Lower leg skin (tissue), 3 donors: ENCODE results near the gene TNP1.

Source experiments
- POLR2A ChIP-seq, 2 donors: fragments of 450-650 bp; IDR thresholded peaks; one replicate each; pipeline ENCODE4 v1.6.1; 2016 to 2017; ENCODE audit warnings: antibody characterized with exemption in 2 of 2, mild to moderate bottlenecking in 1 of 2, moderate library complexity in 1 of 2
- TF ChIP-seq, protein P1 (sequence below), 3 donors: fragments of 450-650 bp; IDR thresholded peaks; one replicate each; pipeline ENCODE4 v1.5.1; 2016; ENCODE audit warnings: antibody characterized with exemption in 3 of 3, mild to moderate bottlenecking in 3 of 3, moderate library complexity in 2 of 3

DNA sequence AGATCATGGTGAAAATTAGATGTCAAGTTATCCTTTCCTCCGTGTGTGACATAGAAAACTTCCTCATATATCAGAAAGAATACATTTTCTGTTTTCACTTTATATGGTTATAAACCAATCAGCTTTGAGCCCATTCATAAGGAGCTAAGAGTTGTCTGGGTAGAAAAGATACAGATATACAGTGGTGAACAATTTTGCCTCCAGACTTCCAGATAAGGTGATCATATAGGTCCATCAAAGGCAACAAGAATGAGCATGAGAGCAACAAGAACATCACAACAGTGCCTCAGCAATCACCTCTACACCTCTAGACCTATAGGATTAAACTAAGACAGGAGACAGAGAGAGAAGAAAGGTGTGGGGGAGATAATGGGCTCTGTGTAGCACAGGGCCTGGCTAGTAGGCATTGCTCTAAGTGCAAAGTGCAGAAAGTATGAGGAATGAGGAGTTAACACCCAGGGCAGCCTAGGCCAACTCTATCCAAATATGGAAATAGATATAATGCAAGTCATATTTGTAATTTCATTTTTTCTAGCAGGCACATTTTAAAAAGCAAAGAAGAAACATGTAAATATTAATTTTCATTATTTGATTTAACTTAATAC lies 8.3 kb downstream of the TNP1 start:
- TF ChIP-seq, protein P1, sequence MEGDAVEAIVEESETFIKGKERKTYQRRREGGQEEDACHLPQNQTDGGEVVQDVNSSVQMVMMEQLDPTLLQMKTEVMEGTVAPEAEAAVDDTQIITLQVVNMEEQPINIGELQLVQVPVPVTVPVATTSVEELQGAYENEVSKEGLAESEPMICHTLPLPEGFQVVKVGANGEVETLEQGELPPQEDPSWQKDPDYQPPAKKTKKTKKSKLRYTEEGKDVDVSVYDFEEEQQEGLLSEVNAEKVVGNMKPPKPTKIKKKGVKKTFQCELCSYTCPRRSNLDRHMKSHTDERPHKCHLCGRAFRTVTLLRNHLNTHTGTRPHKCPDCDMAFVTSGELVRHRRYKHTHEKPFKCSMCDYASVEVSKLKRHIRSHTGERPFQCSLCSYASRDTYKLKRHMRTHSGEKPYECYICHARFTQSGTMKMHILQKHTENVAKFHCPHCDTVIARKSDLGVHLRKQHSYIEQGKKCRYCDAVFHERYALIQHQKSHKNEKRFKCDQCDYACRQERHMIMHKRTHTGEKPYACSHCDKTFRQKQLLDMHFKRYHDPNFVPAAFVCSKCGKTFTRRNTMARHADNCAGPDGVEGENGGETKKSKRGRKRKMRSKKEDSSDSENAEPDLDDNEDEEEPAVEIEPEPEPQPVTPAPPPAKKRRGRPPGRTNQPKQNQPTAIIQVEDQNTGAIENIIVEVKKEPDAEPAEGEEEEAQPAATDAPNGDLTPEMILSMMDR (IDR thresholded peaks at IDR 0.05) = no peak
- no peak for TF ChIP-seq POLR2A (IDR thresholded peaks at IDR 0.05)
